ENCODE data around the gene CHDH. TPM values are rescaled to one million over a fixed set of nuclear protein-coding genes. Genes with fewer than 3 reads are reported as not detected.

Gene CHDH
- total and polyA plus RNA-seq, 11 donors, result 0.69 to 13.2 (median 4.9) TPM

DNA sequence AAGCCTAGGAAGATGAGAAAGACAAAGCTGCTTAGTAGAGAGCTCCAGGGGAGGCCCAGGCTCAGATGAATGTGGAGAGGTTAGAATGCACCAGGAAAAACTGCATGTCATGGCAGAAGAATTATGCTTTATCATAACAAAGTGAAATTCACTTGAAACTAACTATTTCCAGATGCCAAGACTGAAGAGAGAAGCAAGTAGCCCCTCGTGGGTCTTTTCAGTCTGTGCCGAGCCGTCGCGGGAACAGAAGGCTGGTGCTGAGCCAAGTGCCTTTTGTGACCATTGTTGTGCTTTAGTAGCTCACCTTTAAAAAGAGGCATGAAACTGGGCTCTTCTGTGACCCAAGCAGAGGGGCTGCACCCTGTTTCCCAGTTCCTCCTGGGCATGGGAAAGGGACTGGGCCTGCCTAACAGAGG is 73.2 kb downstream of the CHDH start:
- WGBS, 4 donors, result 59 to 88% (median 72%) methylated on average over 5 of the region's 5 CpGs
- Histone ChIP-seq H3K4me1 (peaks cover 0 to 6% (median 0%) of the 10 kb centered on the region in 12 donors), H3K36me3 (no peaks in the 10 kb centered on the region), H3K4me3 (no peak overlapping the region), H3K27me3 (peaks cover 0 to 14% (median 0%) of the 10 kb centered on the region in 9 donors), H3K27ac (no peak overlapping the region), H3K9me3 (no peaks in the 10 kb centered on the region)
- TF ChIP-seq POLR2A (IDR thresholded peaks at IDR 0.05), result no peak
- TF ChIP-seq, protein P1, sequence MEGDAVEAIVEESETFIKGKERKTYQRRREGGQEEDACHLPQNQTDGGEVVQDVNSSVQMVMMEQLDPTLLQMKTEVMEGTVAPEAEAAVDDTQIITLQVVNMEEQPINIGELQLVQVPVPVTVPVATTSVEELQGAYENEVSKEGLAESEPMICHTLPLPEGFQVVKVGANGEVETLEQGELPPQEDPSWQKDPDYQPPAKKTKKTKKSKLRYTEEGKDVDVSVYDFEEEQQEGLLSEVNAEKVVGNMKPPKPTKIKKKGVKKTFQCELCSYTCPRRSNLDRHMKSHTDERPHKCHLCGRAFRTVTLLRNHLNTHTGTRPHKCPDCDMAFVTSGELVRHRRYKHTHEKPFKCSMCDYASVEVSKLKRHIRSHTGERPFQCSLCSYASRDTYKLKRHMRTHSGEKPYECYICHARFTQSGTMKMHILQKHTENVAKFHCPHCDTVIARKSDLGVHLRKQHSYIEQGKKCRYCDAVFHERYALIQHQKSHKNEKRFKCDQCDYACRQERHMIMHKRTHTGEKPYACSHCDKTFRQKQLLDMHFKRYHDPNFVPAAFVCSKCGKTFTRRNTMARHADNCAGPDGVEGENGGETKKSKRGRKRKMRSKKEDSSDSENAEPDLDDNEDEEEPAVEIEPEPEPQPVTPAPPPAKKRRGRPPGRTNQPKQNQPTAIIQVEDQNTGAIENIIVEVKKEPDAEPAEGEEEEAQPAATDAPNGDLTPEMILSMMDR (IDR thresholded peaks at IDR 0.05), result no peak
- DNase-seq, result no peak
- intact Hi-C loops (cut with DNase I), result no loop called here
- no peak for ATAC-seq

DNA sequence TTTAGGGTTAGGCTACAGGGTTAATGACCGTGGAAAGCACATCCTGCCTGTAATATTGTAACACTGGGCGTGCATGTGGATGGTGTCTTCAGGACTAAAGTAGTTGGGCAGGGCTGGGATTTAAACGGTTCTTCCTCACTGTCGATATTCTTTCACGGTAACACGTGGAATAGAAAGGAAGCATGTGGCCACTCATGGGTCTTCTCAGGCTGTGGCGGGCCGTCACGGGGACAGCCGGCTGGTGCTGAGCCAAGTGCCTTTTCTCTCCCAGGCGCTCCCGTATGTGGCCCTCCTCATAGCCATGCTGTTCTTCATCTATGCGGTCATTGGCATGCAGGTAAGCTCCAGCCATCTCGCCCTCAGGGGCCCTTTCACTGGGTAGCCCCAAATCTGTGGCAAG is 73.7 kb downstream of the CHDH start:
- peaks cover 0 to 14% (median 0%) of the 10 kb centered on the region in 9 donors for H3K27me3 ChIP-seq
- WGBS, 4 donors, result 81 to 90% (median 85%) methylated on average over 14 of the region's 14 CpGs
- H3K9me3 ChIP-seq, result no peaks in the 10 kb centered on the region
- H3K36me3 ChIP-seq, result no peaks in the 10 kb centered on the region
- DNase-seq (no peak), ATAC-seq (no peak)
- H3K4me1 ChIP-seq, result peaks cover 0 to 6% (median 0%) of the 10 kb centered on the region in 12 donors
- intact Hi-C loops (cut with DNase I), result no loop called here
- H3K4me3 ChIP-seq, result no peak overlapping the region
- TF ChIP-seq POLR2A (IDR thresholded peaks at IDR 0.05), result no peak
- TF ChIP-seq, protein P1 (IDR thresholded peaks at IDR 0.05), result no peak
- no peak overlapping the region for H3K27ac ChIP-seq

DNA sequence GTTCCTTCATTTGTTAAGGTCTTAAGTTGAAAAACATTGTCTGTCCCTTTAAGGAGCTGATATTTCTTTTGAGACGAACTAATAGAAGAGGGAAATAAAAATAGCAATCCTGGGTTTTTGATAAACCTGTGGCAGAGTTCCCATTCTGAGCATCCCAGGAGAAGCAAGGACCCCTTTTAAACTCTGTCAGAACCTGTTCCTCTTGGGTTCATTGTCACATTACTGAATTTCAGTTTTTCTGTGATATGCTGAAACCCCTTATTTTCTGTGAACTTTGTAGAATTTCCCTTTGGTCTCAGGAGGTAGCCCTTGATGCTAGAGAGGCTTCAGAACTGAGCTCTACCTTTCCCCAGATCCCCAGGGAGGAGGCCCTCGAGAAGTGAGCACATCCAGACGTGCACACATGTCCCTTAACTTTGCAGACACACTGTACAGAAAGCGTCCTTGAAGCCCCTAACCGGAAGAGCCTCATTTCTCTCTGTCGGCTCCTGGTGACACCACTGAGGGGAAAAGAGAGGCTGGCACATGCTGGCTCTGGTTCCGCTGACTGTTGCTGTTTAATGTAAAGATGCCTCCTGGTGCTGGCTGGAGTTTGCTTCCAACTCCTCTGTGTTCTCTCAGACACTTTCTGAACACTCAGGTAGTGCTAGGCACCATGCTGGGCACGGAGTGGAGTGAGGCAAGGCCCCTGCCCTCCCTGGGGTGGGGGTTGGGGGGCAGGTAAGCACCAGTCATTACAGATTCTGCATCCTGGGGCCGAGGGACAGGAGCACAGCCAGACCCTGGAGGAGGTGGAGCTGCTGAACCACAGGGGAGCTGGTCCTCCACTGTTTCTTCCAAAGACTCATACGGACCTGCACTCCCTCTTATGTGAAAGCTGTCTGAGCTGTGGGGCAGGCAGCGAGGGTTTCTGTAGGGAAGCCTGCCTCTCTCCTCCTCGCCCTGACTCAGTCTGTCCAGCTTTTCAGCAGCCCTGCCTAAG is 77.5 kb downstream of the CHDH start:
- intact Hi-C loops (cut with DNase I), result no loop called here
- no peaks in the 10 kb centered on the region for H3K9me3 ChIP-seq
- ATAC-seq (no peak), DNase-seq (no peak)
- H3K4me1 ChIP-seq, result peaks cover 0 to 5% (median 0%) of the 10 kb centered on the region in 12 donors
- H3K4me3 ChIP-seq, result no peak overlapping the region
- no peak overlapping the region for H3K27ac ChIP-seq
- 43 to 53% (median 49%) methylated on average over 12 of the region's 12 CpGs for WGBS, 4 donors
- H3K27me3 ChIP-seq, result peaks cover 0 to 18% (median 0%) of the 10 kb centered on the region in 9 donors
- TF ChIP-seq POLR2A (IDR thresholded peaks at IDR 0.05), result no peak
- TF ChIP-seq, protein P1 (IDR thresholded peaks at IDR 0.05), result no peak
- H3K36me3 ChIP-seq, result no peaks in the 10 kb centered on the region

DNA sequence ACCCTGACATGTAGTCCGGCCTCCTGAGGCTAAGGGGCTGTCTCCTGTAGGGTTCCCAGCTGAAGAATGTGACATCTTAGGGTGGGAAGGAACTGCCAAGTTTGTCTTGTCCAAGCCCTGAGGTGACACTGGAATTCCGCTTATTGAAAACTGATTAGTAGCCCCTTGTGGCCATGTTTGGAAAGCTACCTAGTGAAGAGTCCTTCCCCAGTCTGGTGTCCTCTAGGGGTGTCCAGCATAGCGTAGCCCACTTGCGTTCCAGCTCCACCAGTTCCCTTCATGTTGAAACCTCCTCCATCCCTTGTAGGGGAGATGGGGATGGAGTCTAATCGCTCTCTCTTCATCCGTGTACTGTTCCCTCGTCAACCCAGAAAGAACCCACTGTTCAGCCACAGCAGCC is 79.5 kb downstream of the CHDH start:
- TF ChIP-seq, protein P1 (IDR thresholded peaks at IDR 0.05), result no peak
- no peak for TF ChIP-seq POLR2A (IDR thresholded peaks at IDR 0.05)
- ATAC-seq (no peak), DNase-seq (no peak)
- no peak overlapping the region for H3K4me3 ChIP-seq
- no peak overlapping the region for H3K27ac ChIP-seq
- H3K4me1 ChIP-seq, result no peaks in the 10 kb centered on the region
- no peaks in the 10 kb centered on the region for H3K36me3 ChIP-seq
- peaks cover 0 to 14% (median 0%) of the 10 kb centered on the region in 9 donors for H3K27me3 ChIP-seq
- intact Hi-C loops (cut with DNase I), result no loop called here
- no peaks in the 10 kb centered on the region for H3K9me3 ChIP-seq
- 89 to 94% (median 91%) methylated on average over 7 of the region's 7 CpGs for WGBS, 4 donors

All from heart left ventricle (tissue), 16 donors.